H9 (cell line): ENCODE data around the gene MAPKAP1. TPM values are rescaled to one million over a fixed set of nuclear protein-coding genes. Genes with fewer than 3 reads are reported as not detected.

Source experiments
- DNase-seq: peaks from one replicate; pipeline ENCODE4 v3.0.0-alpha.2; 2017
- H2AFZ ChIP-seq: one replicate; pipeline ENCODE4 v1.6.1; 2013; ENCODE audit warnings: mild to moderate bottlenecking, low read length, control low read depth, moderate library complexity
- H2AK5ac ChIP-seq: 2 replicates; pipeline ENCODE4 v1.6.1; 2013; ENCODE audit warnings: low read length, control low read depth, mixed read lengths; ENCODE audit not compliant: insufficient read length
- H2BK120ac ChIP-seq: one replicate; pipeline ENCODE4 v1.6.1; 2013; ENCODE audit warnings: low read depth, mild to moderate bottlenecking, low read length, control low read depth, inconsistent platforms; ENCODE audit not compliant: poor library complexity, severe bottlenecking
- H2BK12ac ChIP-seq: 2 replicates; pipeline ENCODE4 v1.6.1; 2013; ENCODE audit warnings: low read length, control low read depth, mixed read lengths, low read depth; ENCODE audit not compliant: insufficient read length
- H2BK15ac ChIP-seq: 2 replicates; pipeline ENCODE4 v1.6.1; 2013; ENCODE audit warnings: low read depth, low read length, control low read depth
- H2BK20ac ChIP-seq: one replicate; pipeline ENCODE4 v1.6.1; 2013; ENCODE audit warnings: low read depth, mild to moderate bottlenecking, low read length, control low read depth, inconsistent platforms; ENCODE audit not compliant: poor library complexity, severe bottlenecking
- H2BK5ac ChIP-seq: 2 replicates; pipeline ENCODE4 v1.6.1; 2013; ENCODE audit warnings: low read length, control low read depth, mixed read lengths; ENCODE audit not compliant: insufficient read length
- H3K14ac ChIP-seq: 2 replicates; pipeline ENCODE4 v1.6.1; 2013; ENCODE audit warnings: low read length, control low read depth; ENCODE audit not compliant: insufficient read depth
- H3K18ac ChIP-seq: 2 replicates; pipeline ENCODE4 v1.6.1; 2013; ENCODE audit warnings: low read depth, mild to moderate bottlenecking, mixed read lengths, low read length, control low read depth; ENCODE audit not compliant: insufficient read length
- H3K23ac ChIP-seq: 2 replicates; pipeline ENCODE4 v1.6.1; 2013; ENCODE audit warnings: low read length, control low read depth, mixed read lengths, low read depth; ENCODE audit not compliant: insufficient read length
- H3K23me2 ChIP-seq: 2 replicates; pipeline ENCODE4 v1.6.1; 2013; ENCODE audit warnings: low read depth, mild to moderate bottlenecking, mixed read lengths, low read length, control low read depth; ENCODE audit not compliant: insufficient read length, poor library complexity, severe bottlenecking
- H3K27ac ChIP-seq: 2 replicates; pipeline ENCODE4 v1.5.1; 2013; ENCODE audit warnings: low read length, control low read depth, mixed read lengths, low read depth; ENCODE audit not compliant: insufficient read length
- H3K27me3 ChIP-seq: 2 replicates; pipeline ENCODE4 v1.6.1; 2013; ENCODE audit warnings: low read length, control low read depth, inconsistent platforms; ENCODE audit not compliant: insufficient read depth
- H3K4ac ChIP-seq: 2 replicates; pipeline ENCODE4 v1.6.1; 2013; ENCODE audit warnings: low read depth, mild to moderate bottlenecking, control low read depth, inconsistent platforms, low read length, moderate library complexity
- H3K4me1 ChIP-seq: 2 replicates; pipeline ENCODE4 v1.6.1; 2013; ENCODE audit warnings: low read length, control low read depth, inconsistent platforms; ENCODE audit not compliant: insufficient read depth
- H3K4me2 ChIP-seq: 2 replicates; pipeline ENCODE4 v1.6.1; 2013; ENCODE audit warnings: low read length, control low read depth, mixed read lengths; ENCODE audit not compliant: insufficient read length, insufficient read depth
- H3K56ac ChIP-seq: 2 replicates; pipeline ENCODE4 v1.6.1; 2013; ENCODE audit warnings: low read depth, mild to moderate bottlenecking, mixed read lengths, low read length, control low read depth; ENCODE audit not compliant: insufficient read length
- H3K79me1 ChIP-seq: 2 replicates; pipeline ENCODE4 v1.6.1; 2013; ENCODE audit warnings: low read depth, mild to moderate bottlenecking, moderate library complexity, low read length, control low read depth, inconsistent platforms; ENCODE audit not compliant: insufficient read depth, poor library complexity, severe bottlenecking
- H3K79me2 ChIP-seq: 2 replicates; pipeline ENCODE4 v1.6.1; 2013; ENCODE audit warnings: low read length, control low read depth, inconsistent platforms; ENCODE audit not compliant: insufficient read depth
- H3K9ac ChIP-seq: 2 replicates; pipeline ENCODE4 v1.6.1; 2013; ENCODE audit warnings: low read length, control low read depth, mixed read lengths; ENCODE audit not compliant: insufficient read length; ENCODE audit errors: extremely low read depth
- H3K9me3 ChIP-seq: one replicate; pipeline ENCODE4 v1.6.1; 2013; ENCODE audit warnings: low read depth, low read length, inconsistent platforms; ENCODE audit not compliant: control insufficient read depth
- H3T11ph ChIP-seq: one replicate; pipeline ENCODE4 v1.6.1; 2013; ENCODE audit warnings: mild to moderate bottlenecking, low read length, control low read depth, inconsistent platforms
- H4K20me1 ChIP-seq: one replicate; pipeline ENCODE4 v1.6.1; 2013; ENCODE audit not compliant: control insufficient read depth, insufficient read length, insufficient read depth
- H4K5ac ChIP-seq: 2 replicates; pipeline ENCODE4 v1.6.1; 2013; ENCODE audit warnings: low read depth, mild to moderate bottlenecking, mixed read lengths, low read length, control low read depth; ENCODE audit not compliant: insufficient read length
- H4K8ac ChIP-seq: replicated peaks from 2 replicates; pipeline ENCODE4 v1.6.1; 2013; ENCODE audit warnings: low read length, control low read depth, mixed read lengths, low read depth; ENCODE audit not compliant: insufficient read length
- H4K91ac ChIP-seq: 2 replicates; pipeline ENCODE4 v1.6.1; 2013; ENCODE audit warnings: low read depth, mild to moderate bottlenecking, moderate library complexity, mixed read lengths, low read length, control low read depth; ENCODE audit not compliant: insufficient read length
- H3K27ac Mint-ChIP-seq, 3 experiments: 2 replicates in 2 of 3; 3 replicates in 1 of 3; pipeline ENCODE4 v1.8.0; 2020 to 2021; ENCODE audit warnings: mixed read lengths in 3 of 3, mild to moderate bottlenecking in 1 of 3, moderate library complexity in 1 of 3
- H3K27me3 Mint-ChIP-seq: 2 replicates; pipeline ENCODE4 v1.8.0; 2021; ENCODE audit warnings: low read depth, mild to moderate bottlenecking, moderate library complexity, mixed read lengths
- H3K36me3 Mint-ChIP-seq, 3 experiments: 2 replicates in 2 of 3; 3 replicates in 1 of 3; pipeline ENCODE4 v1.8.0; 2020 to 2021; ENCODE audit warnings: low read depth in 3 of 3, mixed read lengths in 3 of 3; ENCODE audit not compliant: insufficient read depth in 1 of 3
- H3K4me1 Mint-ChIP-seq, 2 experiments: 2 replicates each; pipeline ENCODE4 v1.8.0; 2020; ENCODE audit warnings: mixed read lengths in 2 of 2
- H3K4me3 Mint-ChIP-seq, 2 experiments: 2 replicates in 1 of 2; 3 replicates in 1 of 2; pipeline ENCODE4 v1.8.0; 2020 to 2021; ENCODE audit warnings: mild to moderate bottlenecking in 2 of 2, mixed read lengths in 2 of 2, moderate library complexity in 1 of 2
- H3K9me3 Mint-ChIP-seq, 2 experiments: 2 replicates in 1 of 2; 3 replicates in 1 of 2; pipeline ENCODE4 v1.8.0; 2020; ENCODE audit warnings: mild to moderate bottlenecking in 2 of 2, mixed read lengths in 2 of 2, moderate library complexity in 1 of 2
- WGBS: extraction: QIAGEN DNeasy Blood & Tissue Kit; methylation state at CpG from one replicate; pipeline ENCODE4 v1.1.7; 2013; ENCODE audit warnings: missing lambda C conversion rate, low lambda C conversion rate, mixed read lengths; ENCODE audit not compliant: insufficient read length; ENCODE audit errors: extremely low coverage; 5-methylcytosine and 5-hydroxymethylcytosine counted together
- total RNA-seq: library from RNA; stranded (reverse); gene quantifications from 2 replicates; pipeline ENCODE4 v1.2.1, GENCODE V29; 2021
- TF ChIP-seq, protein P1 (sequence below): fragments of 200-600 bp; sonication (generic); conservative IDR thresholded peaks from 3 replicates; pipeline ENCODE4 v1.8.0; 2021; ENCODE audit warnings: antibody characterized with exemption, mild to moderate bottlenecking

Gene MAPKAP1
- total RNA-seq, 1 experiment from 2014 or later: 97.0 TPM

GRCh38 chr9:125644819-125645507 is 62.0 kb downstream of the MAPKAP1 start:
- H2BK20ac ChIP-seq: no peak overlapping the region
- H3K79me1 ChIP-seq: peaks cover 3% of the 10 kb centered on the region
- no peak overlapping the region for H2AFZ ChIP-seq
- H3K23me2 ChIP-seq: no peaks in the 10 kb centered on the region
- TF ChIP-seq, protein P1, sequence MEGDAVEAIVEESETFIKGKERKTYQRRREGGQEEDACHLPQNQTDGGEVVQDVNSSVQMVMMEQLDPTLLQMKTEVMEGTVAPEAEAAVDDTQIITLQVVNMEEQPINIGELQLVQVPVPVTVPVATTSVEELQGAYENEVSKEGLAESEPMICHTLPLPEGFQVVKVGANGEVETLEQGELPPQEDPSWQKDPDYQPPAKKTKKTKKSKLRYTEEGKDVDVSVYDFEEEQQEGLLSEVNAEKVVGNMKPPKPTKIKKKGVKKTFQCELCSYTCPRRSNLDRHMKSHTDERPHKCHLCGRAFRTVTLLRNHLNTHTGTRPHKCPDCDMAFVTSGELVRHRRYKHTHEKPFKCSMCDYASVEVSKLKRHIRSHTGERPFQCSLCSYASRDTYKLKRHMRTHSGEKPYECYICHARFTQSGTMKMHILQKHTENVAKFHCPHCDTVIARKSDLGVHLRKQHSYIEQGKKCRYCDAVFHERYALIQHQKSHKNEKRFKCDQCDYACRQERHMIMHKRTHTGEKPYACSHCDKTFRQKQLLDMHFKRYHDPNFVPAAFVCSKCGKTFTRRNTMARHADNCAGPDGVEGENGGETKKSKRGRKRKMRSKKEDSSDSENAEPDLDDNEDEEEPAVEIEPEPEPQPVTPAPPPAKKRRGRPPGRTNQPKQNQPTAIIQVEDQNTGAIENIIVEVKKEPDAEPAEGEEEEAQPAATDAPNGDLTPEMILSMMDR: no peak
- no peak overlapping the region for H3K27ac ChIP-seq
- no CpG with 5 or more reads among the region's 7 CpGs for WGBS
- no peak overlapping the region for H4K8ac ChIP-seq
- H3K36me3 Mint-ChIP-seq: peaks cover 0 to 1% (median 0%) of the 10 kb centered on the region in 3 experiments; a peak in 1 of 7 replicates
- no peak overlapping the region for H2BK12ac ChIP-seq
- H3K27ac Mint-ChIP-seq: peak overlapping the region; percentile 73 to 83 (median 79); a peak in 6 of 7 replicates
- H3K9me3 ChIP-seq: no peaks in the 10 kb centered on the region
- peaks cover 4% of the 10 kb centered on the region; the same call in 1 of the 2 replicates for H3K4me1 ChIP-seq
- H3K4me1 Mint-ChIP-seq: peaks cover 39 to 40% of the 10 kb centered on the region in 2 experiments
- 0 out of 2 replicates have a peak, but pooled peaks cover 2% of the 10 kb centered on the region for H3K79me2 ChIP-seq
- no peaks in the 10 kb centered on the region for H4K20me1 ChIP-seq
- H4K91ac ChIP-seq: no peak overlapping the region
- H3K56ac ChIP-seq: no peak overlapping the region
- H4K5ac ChIP-seq: no peak overlapping the region
- no peak overlapping the region for H3K4me3 Mint-ChIP-seq
- no peak for DNase-seq
- no peaks in the 10 kb centered on the region for H3K27me3 ChIP-seq
- no peak overlapping the region for H2BK120ac ChIP-seq
- no peak overlapping the region for H3K23ac ChIP-seq
- H3K27me3 Mint-ChIP-seq: no peaks in the 10 kb centered on the region
- no peak overlapping the region for H2BK5ac ChIP-seq
- H3K4ac ChIP-seq: no peak overlapping the region
- H3T11ph ChIP-seq: no peak overlapping the region
- no peak overlapping the region for H3K14ac ChIP-seq
- no peaks in the 10 kb centered on the region for H3K9me3 Mint-ChIP-seq
- H3K9ac ChIP-seq: no peak overlapping the region
- H2AK5ac ChIP-seq: no peak overlapping the region
- H2BK15ac ChIP-seq: no peak overlapping the region
- H3K4me2 ChIP-seq: no peak overlapping the region
- H3K18ac ChIP-seq: no peak overlapping the region
